Naive thymus-derived CD8-positive, alpha-beta T cell (primary cell): ENCODE results near the gene TAS2R3. TPM values are rescaled to one million over a fixed set of nuclear protein-coding genes. Genes with fewer than 3 reads are reported as not detected.

ENCODE experiments used
- ATAC-seq, 2 donors: fragments of 150-1000 bp; cut with Tn5 transposase in 1 of 2; sonication (Bioruptor Pico), chemical (Tn5 transposase) in 1 of 2; 1 replicate in 1 of 2; 2 replicates in 1 of 2; pipeline ENCODE4 v1.10.0; 2021; ENCODE audit warnings: mild to moderate bottlenecking in 2 of 2, moderate library complexity in 2 of 2
- POLR2A ChIA-PET: fragments of 350-600 bp; sonication (Branson Sonifier 250); formaldehyde crosslinking; loops from one replicate; lab custom pipeline; 2021; ENCODE audit warnings: antibody characterized with exemption; lab: Charles Lee
- DNase-seq, 10 donors: peaks; one replicate each; pipeline versions ENCODE4 v3.0.0 to v3.0.0-alpha.2; 2020 to 2022
- H3K27ac Mint-ChIP-seq, 10 donors: one replicate each; pipeline ENCODE4 v1.8.0; 2020 to 2022; ENCODE audit warnings: mild to moderate bottlenecking in 10 of 10, mixed read lengths in 10 of 10, moderate library complexity in 4 of 10, inconsistent platforms in 1 of 10
- H3K27me3 Mint-ChIP-seq, 5 donors: one replicate each; pipeline ENCODE4 v1.8.0; 2021 to 2022; ENCODE audit warnings: mixed read lengths in 5 of 5
- H3K36me3 Mint-ChIP-seq, 3 donors: one replicate each; pipeline ENCODE4 v1.8.0; 2020 to 2022; ENCODE audit warnings: mixed read lengths in 3 of 3, mild to moderate bottlenecking in 2 of 3, inconsistent platforms in 1 of 3
- H3K4me1 Mint-ChIP-seq, 4 donors: one replicate each; pipeline ENCODE4 v1.8.0; 2021 to 2022; ENCODE audit warnings: mixed read lengths in 4 of 4
- H3K4me3 Mint-ChIP-seq, 10 donors: one replicate each; pipeline ENCODE4 v1.8.0; 2020 to 2022; ENCODE audit warnings: mild to moderate bottlenecking in 10 of 10, mixed read lengths in 10 of 10, moderate library complexity in 6 of 10, inconsistent platforms in 1 of 10
- H3K9me3 Mint-ChIP-seq, 9 donors: one replicate each; pipeline ENCODE4 v1.8.0; 2020 to 2022; ENCODE audit warnings: mixed read lengths in 9 of 9, mild to moderate bottlenecking in 3 of 9, inconsistent platforms in 1 of 9, moderate library complexity in 1 of 9
- polyA plus RNA-seq, 3 donors: library from polyadenylated mRNA; unstranded; fragments of 300-500 nt; fragmentation: Illumina TruSeq; gene quantifications; one replicate each; pipeline ENCODE4 v1.2.3, GENCODE V29; 2021
- total RNA-seq, 8 experiments: library from RNA in 2 of 8; stranded (reverse) in 2 of 8; gene quantifications; one replicate each; pipeline ENCODE4 v1.2.3 and lab custom pipeline; 2021 to 2026

TAS2R3 gene, protein sequence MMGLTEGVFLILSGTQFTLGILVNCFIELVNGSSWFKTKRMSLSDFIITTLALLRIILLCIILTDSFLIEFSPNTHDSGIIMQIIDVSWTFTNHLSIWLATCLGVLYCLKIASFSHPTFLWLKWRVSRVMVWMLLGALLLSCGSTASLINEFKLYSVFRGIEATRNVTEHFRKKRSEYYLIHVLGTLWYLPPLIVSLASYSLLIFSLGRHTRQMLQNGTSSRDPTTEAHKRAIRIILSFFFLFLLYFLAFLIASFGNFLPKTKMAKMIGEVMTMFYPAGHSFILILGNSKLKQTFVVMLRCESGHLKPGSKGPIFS
- 1 to 10 TPM; 4.6 to 5.0 TPM for total RNA-seq
- polyA plus RNA-seq, result not detected
- 0.25 to 1.5 (median 0.54) reads per million in 6 experiments for total RNA-seq (lab: John Stamatoyannopoulos, UW)

- ATAC-seq, result no peak
- no peak within 1 kb of the TSS for H3K4me3 Mint-ChIP-seq
- peaks cover 8 to 75% (median 49%) of the 10 kb centered on the region in 3 donors for H3K36me3 Mint-ChIP-seq
- H3K27ac Mint-ChIP-seq, result peak within 1 kb of the TSS in 2 of 10 donors; percentile 24 to 54
- DNase-seq, result no peak
- H3K9me3 Mint-ChIP-seq, result no peaks in the 10 kb centered on the region
- peaks cover 0 to 31% (median 19%) of the 10 kb centered on the region in 4 donors for H3K4me1 Mint-ChIP-seq
- H3K27me3 Mint-ChIP-seq, result no peaks in the 10 kb centered on the region
- POLR2A ChIA-PET, result no interaction called here
Observed at GRCh38 chr7:141763797-141764196, at the start of gene TAS2R3. Gene TAS2R3, plus strand, starts transcription at chr7:141764097. Its CDS starts 62 bp downstream, at chr7:141764159.

DNA sequence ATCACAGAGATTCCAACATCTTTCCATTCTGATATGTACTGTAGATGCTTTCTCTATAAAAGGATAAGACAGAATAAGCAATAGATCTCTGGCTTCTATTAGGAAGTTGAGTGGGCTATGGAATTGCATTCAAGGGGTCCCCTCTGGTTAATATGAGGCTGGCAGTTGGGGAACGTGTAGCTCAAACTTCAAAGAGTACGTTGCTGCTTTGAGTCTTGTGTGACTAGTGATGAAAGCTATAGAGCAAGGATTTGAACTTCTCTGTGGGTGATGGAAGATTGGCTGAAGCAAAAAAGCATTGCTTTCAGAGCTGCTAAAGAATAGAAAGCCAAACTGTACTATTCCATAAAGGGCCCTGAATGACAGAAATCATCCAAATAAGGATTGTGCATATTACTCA lies 49.3 kb upstream of the TAS2R3 start:
- DNase-seq, result no peak
- Mint-ChIP-seq H3K27ac (no peak overlapping the region), H3K27me3 (no peaks in the 10 kb centered on the region), H3K36me3 (peaks cover 0 to 12% (median 4%) of the 10 kb centered on the region in 3 donors), H3K4me3 (no peak overlapping the region), H3K4me1 (peaks cover 0 to 4% (median under 1%) of the 10 kb centered on the region in 4 donors), H3K9me3 (no peaks in the 10 kb centered on the region)
- no peak for ATAC-seq
- POLR2A ChIA-PET, result interaction anchor here (0.7 kb wide), 1 partner anchor 65 kb away, joined by 3 read pairs; no protein-coding TSS in a partner anchor

- Mint-ChIP-seq H3K4me1 (peaks cover 0 to 4% (median under 1%) of the 10 kb centered on the region in 4 donors), H3K27me3 (no peaks in the 10 kb centered on the region), H3K9me3 (no peaks in the 10 kb centered on the region), H3K4me3 (no peak overlapping the region), H3K36me3 (peaks cover 0 to 12% (median 4%) of the 10 kb centered on the region in 3 donors), H3K27ac (no peak overlapping the region)
- ATAC-seq (no peak), DNase-seq (no peak)
- POLR2A ChIA-PET, result interaction anchor here (0.7 kb wide), 1 partner anchor 66 kb away, joined by 3 read pairs; no protein-coding TSS in a partner anchor
Observed at GRCh38 chr7:141715018-141715417, 48.9 kb upstream of the TAS2R3 start.

GRCh38 chr7:141715794-141716689 lies 47.9 kb upstream of the TAS2R3 start:
- H3K27me3 Mint-ChIP-seq, result no peaks in the 10 kb centered on the region
- DNase-seq (no peak), ATAC-seq (no peak)
- H3K36me3 Mint-ChIP-seq, result peaks cover 0 to 12% (median 4%) of the 10 kb centered on the region in 3 donors
- no peak overlapping the region for H3K4me3 Mint-ChIP-seq
- H3K27ac Mint-ChIP-seq, result peak overlapping the region in 1 of 10 donors; percentile 19
- POLR2A ChIA-PET, result no interaction called here
- H3K9me3 Mint-ChIP-seq, result no peaks in the 10 kb centered on the region
- H3K4me1 Mint-ChIP-seq, result peaks cover 0 to 2% (median under 1%) of the 10 kb centered on the region in 4 donors

DNA sequence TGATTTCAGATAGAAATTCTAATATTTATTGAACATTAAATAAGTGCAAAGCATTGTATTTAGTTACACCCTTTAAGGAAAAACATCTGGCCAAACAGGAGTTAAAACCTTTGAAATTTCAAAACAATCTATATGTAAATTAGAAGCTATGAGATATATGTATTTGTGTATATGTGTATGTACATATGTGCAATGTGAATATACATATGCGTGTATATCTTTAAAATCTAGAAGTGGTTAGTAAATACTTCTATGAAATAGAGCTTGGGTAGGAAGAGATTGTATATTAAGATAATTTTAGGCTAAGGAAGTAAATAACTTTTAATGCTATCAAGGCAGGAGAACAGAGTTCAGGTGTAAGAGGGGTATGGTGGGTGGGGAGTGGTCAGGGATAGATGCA lies 46.4 kb upstream of the TAS2R3 start:
- Mint-ChIP-seq H3K4me1 (no peaks in the 10 kb centered on the region), H3K4me3 (no peak overlapping the region), H3K36me3 (peaks cover 0 to 12% (median 5%) of the 10 kb centered on the region in 3 donors), H3K27me3 (no peaks in the 10 kb centered on the region), H3K9me3 (no peaks in the 10 kb centered on the region), H3K27ac (no peak overlapping the region)
- DNase-seq (no peak), ATAC-seq (no peak)
- POLR2A ChIA-PET, result no interaction called here

DNA sequence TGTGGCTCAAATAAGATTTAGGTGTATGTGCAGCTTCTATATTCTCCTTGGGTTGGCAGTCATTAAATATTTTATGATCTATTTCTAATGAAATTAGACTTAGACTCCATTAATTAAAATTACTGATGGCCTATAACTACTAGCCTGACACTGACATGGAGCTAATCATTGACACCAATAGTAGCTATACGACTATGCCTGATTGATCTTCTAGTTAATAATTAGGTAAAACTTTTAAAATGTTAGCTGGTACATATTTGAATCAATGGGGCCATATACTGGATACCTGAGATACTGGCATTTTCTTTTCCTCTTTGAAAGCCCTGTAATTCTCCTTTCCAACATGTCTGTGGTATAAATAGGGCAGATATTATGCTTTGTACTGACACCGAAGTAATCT lies 41.4 kb upstream of the TAS2R3 start:
- Mint-ChIP-seq H3K9me3 (no peaks in the 10 kb centered on the region), H3K36me3 (peaks cover 0 to 20% (median 8%) of the 10 kb centered on the region in 3 donors), H3K4me1 (no peaks in the 10 kb centered on the region), H3K4me3 (no peak overlapping the region), H3K27ac (no peak overlapping the region), H3K27me3 (no peaks in the 10 kb centered on the region)
- DNase-seq (no peak), ATAC-seq (no peak)
- POLR2A ChIA-PET, result no interaction called here

GRCh38 chr7:141729020-141729419 lies 34.9 kb upstream of the TAS2R3 start:
- no peak for DNase-seq
- Mint-ChIP-seq H3K9me3 (no peaks in the 10 kb centered on the region), H3K27ac (no peak overlapping the region), H3K4me1 (peaks cover 0 to 2% (median 0%) of the 10 kb centered on the region in 4 donors), H3K36me3 (peaks cover 0 to 2% (median 0%) of the 10 kb centered on the region in 3 donors), H3K27me3 (no peaks in the 10 kb centered on the region), H3K4me3 (no peak overlapping the region)
- ATAC-seq, result no peak
- POLR2A ChIA-PET, result interaction anchor here (1.2 kb wide), 1 partner anchor 75 kb away, joined by 3 read pairs; no protein-coding TSS in a partner anchor

GRCh38 chr7:141731476-141732149 lies 32.3 kb upstream of the TAS2R3 start:
- Mint-ChIP-seq H3K27ac (no peak overlapping the region), H3K27me3 (no peaks in the 10 kb centered on the region), H3K36me3 (no peaks in the 10 kb centered on the region), H3K9me3 (no peaks in the 10 kb centered on the region), H3K4me3 (no peak overlapping the region), H3K4me1 (peaks cover 0 to 3% (median 1%) of the 10 kb centered on the region in 4 donors)
- POLR2A ChIA-PET, result interaction anchor here (0.7 kb wide), 1 partner anchor 1008 kb away, joined by 3 read pairs; no protein-coding TSS in a partner anchor
- ATAC-seq, result no peak
- DNase-seq, result no peak

DNA sequence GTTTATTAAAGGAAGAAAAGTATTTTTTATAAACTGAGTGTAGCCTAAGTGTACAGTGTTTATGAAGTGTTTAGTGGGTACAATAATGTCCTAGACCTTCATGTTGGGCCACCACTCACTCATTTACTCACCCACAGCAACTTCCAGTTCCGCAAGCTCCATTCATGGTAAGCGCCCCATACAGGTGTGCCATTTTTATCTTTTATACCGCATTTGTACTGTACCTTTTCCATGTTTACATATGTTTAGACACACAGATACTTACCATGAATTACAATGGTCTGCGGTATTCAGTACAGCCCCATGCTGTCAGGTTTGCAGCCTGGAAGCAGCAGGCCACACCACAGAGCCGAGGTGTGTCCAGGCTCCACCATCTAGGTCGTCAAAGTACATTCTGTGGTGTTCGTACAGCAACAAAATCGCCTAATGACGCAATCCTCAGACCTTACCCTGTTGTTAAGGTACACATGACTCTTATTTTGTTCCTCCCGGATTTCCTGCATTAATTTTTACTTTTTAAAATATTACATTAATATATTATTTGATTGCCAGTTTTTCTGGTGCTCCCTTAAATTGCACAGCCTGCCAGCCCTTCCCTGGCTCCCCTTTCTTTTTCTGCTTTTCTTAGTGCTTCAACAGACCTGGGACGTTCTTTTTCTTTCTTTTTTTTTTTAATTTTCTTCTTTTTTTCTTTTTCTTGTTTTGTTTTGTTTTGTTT lies 26.6 kb upstream of the TAS2R3 start:
- peak in 7 of 10 donors; percentile 8 to 59 (median 48) for DNase-seq
- Mint-ChIP-seq H3K27ac (peak overlapping the region; percentile 98 to 99 (median 98)), H3K36me3 (peaks cover 2 to 31% (median 4%) of the 10 kb centered on the region in 3 donors), H3K4me3 (peak overlapping the region; percentile 95 to 99 (median 98)), H3K4me1 (peaks cover 19 to 49% (median 44%) of the 10 kb centered on the region in 4 donors), H3K27me3 (no peaks in the 10 kb centered on the region), H3K9me3 (no peaks in the 10 kb centered on the region)
- peak in 1 of 2 donors; percentile 30 for ATAC-seq
- POLR2A ChIA-PET, result interaction anchor here (0.8 to 5.9 kb wide), 7 partner anchors 12 to 722 kb away, joined by 3 to 75 read pairs (median 16); partner anchors contain the start of genes AGK, DENND11, MRPS33 and WEE2

- peak; percentile 83 to 88 for ATAC-seq
- Mint-ChIP-seq H3K9me3 (no peaks in the 10 kb centered on the region), H3K4me1 (peaks cover 19 to 53% (median 48%) of the 10 kb centered on the region in 4 donors), H3K27me3 (no peaks in the 10 kb centered on the region), H3K27ac (peak within 1 kb of the TSS; percentile 98 to 99 (median 98)), H3K4me3 (peak within 1 kb of the TSS; percentile 95 to 99 (median 98)), H3K36me3 (peaks cover 2 to 39% (median 4%) of the 10 kb centered on the region in 3 donors)
- peak; percentile 72 to 94 (median 91) for DNase-seq
- POLR2A ChIA-PET, result interaction anchor here (0.6 to 5.9 kb wide), 11 partner anchors 12 to 1676 kb away, joined by 3 to 75 read pairs (median 5); partner anchors contain the start of genes AGK, DENND11, MRPS33 and WEE2
Observed at GRCh38 chr7:141737836-141738591, 25.9 kb upstream of the TAS2R3 start, which contains the start of gene SSBP1. Gene SSBP1, plus strand, starts transcription at chr7:141738358. Its CDS starts 809 bp downstream, at chr7:141739167.
